MG63 (cell line): ENCODE results near the gene COPS8. TPM values are rescaled to one million over a fixed set of nuclear protein-coding genes. Genes with fewer than 3 reads are reported as not detected.

Experiments
- DNase-seq: peaks from one replicate; pipeline ENCODE4 v3.0.0-alpha.2; 2020
- H3K27me3 ChIP-seq: fragments of 250-450 bp; sonication (Bioruptor Pico); 2 replicates; pipeline ENCODE4 v1.5.1; 2020; ENCODE audit warnings: mild to moderate bottlenecking, moderate library complexity
- H3K36me3 ChIP-seq: fragments of 250-450 bp; sonication (Bioruptor Pico); 2 replicates; pipeline ENCODE4 v1.5.1; 2020; ENCODE audit warnings: mild to moderate bottlenecking, moderate library complexity
- H3K4me3 ChIP-seq: fragments of 250-450 bp; sonication (Bioruptor Pico); 2 replicates; pipeline ENCODE4 v1.5.1; 2020; ENCODE audit warnings: mild to moderate bottlenecking, moderate library complexity
- H3K9me3 ChIP-seq: fragments of 250-450 bp; sonication (Bioruptor Pico); 2 replicates; pipeline ENCODE4 v1.5.1; 2020; ENCODE audit warnings: mild to moderate bottlenecking, moderate library complexity
- total RNA-seq: library from RNA; depleted of rRNA; stranded (reverse); fragments of >200 nt; shearing (Covaris generic); gene quantifications from 2 replicates; pipeline ENCODE4 v1.2.3, GENCODE V29; 2014; ENCODE audit warnings: low replicate concordance; rRNA removed

The COPS8 gene
- 99.7 and 111 TPM in 2 replicates for total RNA-seq

DNA sequence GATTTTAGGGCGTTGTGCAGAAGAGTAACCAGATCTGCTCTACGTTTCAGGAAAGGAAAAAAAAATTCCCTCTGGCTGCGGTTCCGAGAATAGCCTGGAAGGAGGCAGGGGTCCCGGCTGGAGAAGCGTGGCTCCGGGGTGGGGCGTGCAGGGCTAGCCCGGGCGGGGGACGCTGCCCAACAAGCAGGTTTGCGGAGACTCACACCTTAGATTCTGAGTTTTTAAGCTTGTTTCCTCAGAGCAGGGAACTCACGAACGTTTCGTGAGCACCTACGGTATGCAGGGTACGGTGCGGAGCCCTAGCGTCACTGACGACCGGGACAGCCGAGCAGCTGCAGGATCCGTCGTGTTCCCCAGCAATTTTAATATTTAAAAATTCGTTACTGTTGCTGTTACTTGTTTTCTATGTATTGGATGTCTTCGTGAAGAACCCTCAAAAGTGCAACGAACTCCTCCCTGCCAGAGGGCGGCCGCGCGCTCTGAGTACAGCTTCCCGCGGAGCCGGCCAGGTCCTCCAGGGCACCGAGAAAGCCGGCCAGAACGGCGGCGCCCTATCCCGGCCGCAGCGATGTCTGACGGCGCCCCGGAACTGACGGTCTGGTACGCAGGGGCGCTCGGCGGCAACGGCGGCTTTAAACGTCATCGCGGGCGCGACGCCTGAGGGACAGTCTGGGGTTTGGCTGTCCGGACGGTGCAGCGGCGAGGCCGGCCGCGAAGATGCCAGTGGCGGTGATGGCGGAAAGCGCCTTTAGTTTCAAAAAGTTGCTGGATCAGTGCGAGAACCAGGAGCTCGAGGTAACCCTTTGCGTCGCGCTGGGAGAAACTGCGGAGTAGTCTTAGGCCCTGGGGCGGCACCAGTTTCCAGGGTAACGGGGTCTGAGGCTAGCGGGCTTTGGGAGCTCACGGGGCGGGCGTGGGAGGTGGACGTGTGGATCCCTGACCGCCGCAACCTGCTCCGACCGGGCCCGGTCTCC lies at the start of gene COPS8:
TSS of gene COPS8 (plus strand) at position 642 of the 974 bp plus-strand sequence. CDS start at position 718, 76 bp downstream.
- DNase-seq = peak; percentile 97
- Histone ChIP-seq H3K27me3 (no peaks in the 10 kb centered on the region), H3K36me3 (peaks cover 32% of the 10 kb centered on the region), H3K4me3 (peak within 1 kb of the TSS; percentile 85), H3K9me3 (no peaks in the 10 kb centered on the region)

DNA sequence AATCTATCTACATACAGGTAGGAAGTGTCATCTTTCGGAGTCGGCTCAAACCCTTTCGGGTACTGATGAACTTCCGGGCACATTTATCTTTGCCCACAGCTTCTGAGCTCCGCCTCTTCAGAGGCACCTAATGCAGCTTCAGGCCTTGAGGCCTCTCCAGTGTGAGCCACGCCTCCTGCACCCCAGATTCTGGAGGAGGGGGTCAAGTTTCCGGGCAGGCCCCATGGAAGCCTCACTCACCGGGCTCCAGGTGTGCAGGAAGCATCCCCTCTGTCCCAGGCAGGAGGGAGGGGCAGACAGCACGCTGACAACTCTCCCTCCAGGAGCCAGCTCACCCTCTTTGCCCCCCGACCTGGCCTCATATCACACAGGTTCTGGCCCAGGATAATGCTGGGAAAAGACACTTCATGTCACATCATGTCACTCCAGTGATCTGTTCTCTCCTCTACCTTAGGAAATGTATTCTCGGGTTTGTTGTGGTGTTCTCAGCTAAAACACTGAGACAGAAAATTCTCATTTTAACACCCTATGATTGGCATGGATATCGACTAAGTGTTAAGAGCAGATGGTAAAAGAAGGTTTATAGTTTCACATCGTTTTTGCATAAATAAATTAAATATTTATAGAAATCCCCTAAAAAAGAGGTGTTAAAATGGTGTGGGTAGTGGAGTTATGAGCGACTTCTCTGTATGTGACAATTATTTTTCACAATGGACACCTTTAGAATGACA lies 46.2 kb upstream of the COPS8 start:
- Histone ChIP-seq H3K4me3 (no peak overlapping the region), H3K9me3 (no peaks in the 10 kb centered on the region), H3K36me3 (no peaks in the 10 kb centered on the region), H3K27me3 (no peaks in the 10 kb centered on the region)
- no peak for DNase-seq

DNA sequence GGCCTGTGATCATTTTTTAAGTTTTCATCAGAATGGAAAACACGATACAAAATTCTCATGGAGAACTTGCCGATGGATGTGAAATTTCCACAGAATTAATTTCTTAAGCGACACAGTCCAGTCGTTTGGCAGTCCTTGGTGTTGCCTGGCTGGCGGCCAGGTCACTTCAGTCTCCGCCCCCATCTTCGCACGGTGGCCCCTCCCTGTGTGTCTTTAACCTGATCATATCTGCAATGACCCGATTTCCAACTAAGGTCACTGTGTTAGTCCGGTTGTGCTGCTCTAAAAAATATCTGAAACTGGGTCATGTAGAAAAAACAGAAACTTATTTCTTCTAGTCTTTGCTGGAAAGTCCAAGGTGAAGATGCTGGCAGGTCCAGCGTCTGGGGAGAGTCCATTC lies 44.5 kb upstream of the COPS8 start:
- DNase-seq = no peak
- H3K36me3 ChIP-seq = no peaks in the 10 kb centered on the region

DNA sequence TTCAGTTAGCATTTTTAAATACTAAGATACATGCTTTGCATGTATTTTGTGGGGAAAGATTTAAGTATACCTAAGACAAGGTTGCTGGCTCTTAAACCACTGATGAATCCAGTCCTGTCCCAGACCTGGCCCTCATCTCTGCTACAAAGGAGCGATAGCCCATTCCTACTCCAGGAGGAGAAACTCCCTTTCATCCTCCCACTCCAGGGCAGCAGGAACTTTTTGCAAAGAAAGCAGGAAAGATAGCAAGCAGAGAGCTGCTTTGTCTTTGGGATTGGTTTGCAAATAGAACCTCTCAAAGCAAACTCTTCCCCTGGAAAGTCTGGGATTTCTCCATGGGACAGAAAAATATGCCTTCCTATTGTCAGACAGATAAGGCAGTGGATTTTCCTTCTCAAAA lies 43.6 kb upstream of the COPS8 start:
- Histone ChIP-seq H3K4me3 (no peak overlapping the region), H3K9me3 (no peaks in the 10 kb centered on the region), H3K27me3 (no peaks in the 10 kb centered on the region), H3K36me3 (no peaks in the 10 kb centered on the region)
- no peak for DNase-seq

More for the DNA sequence above, 44.5 kb upstream of the COPS8 start:
- Histone ChIP-seq H3K4me3 (no peak overlapping the region), H3K9me3 (no peaks in the 10 kb centered on the region), H3K27me3 (no peaks in the 10 kb centered on the region)

- H3K4me3 ChIP-seq = no peak overlapping the region
- H3K9me3 ChIP-seq = peaks cover 11% of the 10 kb centered on the region
- H3K27me3 ChIP-seq = no peaks in the 10 kb centered on the region
- no peaks in the 10 kb centered on the region for H3K36me3 ChIP-seq
- no peak for DNase-seq
These were observed 41.8 kb upstream of the COPS8 start for GRCh38 chr2:237043866-237044265.

DNA sequence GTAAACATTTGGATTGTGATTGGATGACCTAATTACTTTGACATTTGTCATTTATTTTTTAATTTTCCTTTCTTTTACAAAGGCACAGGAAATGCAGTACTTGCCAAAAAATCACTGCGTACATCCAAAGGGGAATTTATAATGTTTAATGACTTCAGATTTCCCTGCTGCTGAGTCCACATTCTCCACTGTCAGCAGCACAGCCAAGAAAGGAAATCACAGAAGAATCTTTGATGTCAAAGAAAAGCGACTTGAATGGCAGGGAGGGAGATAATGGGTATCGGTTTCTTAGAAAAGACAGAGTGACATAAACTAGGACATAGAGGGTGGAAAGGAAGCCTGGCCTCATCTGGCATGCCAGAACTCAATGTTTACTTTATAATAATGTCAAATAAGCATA lies 41.4 kb upstream of the COPS8 start:
- Histone ChIP-seq H3K9me3 (peaks cover 11% of the 10 kb centered on the region), H3K36me3 (no peaks in the 10 kb centered on the region), H3K4me3 (no peak overlapping the region), H3K27me3 (no peaks in the 10 kb centered on the region)
- no peak for DNase-seq

DNA sequence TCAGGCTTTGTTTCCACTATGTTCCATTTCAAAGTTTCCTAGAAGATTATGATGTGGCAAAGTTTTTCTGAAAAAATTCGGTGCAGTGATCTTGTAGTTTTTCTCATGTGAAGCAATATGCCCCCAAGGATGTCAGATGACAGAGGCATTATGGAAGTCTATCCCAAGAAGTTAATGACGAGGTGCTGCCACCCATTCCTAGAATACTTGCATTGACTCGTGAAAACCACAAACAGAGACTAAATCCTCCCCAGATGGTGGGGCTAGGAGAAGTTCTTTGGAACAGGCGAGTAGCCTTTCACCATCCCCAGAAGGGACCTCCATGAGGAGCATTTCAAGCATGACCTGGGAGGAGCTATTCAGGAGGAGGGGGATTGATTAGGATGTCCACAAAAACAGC lies 40.2 kb upstream of the COPS8 start:
- H3K4me3 ChIP-seq = no peak overlapping the region
- DNase-seq = no peak
- H3K36me3 ChIP-seq = no peaks in the 10 kb centered on the region
- no peaks in the 10 kb centered on the region for H3K27me3 ChIP-seq
- H3K9me3 ChIP-seq = peaks cover 14% of the 10 kb centered on the region

- peaks cover 14% of the 10 kb centered on the region for H3K9me3 ChIP-seq
These were observed 37.1 kb upstream of the COPS8 start for GRCh38 chr2:237048595-237048994.

DNA sequence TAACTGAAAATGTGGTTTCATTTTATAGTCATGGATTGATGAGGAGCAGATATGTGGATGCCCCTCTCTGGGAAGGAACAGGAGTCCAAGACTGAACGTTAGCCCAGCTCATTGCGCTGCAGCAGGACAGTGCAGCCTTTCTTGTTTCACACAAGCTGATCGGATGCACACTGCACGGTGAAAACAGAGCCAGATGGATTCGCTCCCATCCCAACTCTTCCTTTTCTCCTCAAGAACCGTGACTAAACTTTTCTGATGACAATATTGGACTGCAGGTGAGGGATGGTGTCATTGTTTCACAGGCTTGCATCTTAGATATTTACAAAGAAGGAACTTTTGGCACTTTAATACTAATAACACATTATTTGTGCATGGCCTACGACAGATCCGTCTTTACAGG lies 33.8 kb upstream of the COPS8 start:
- Histone ChIP-seq H3K27me3 (no peaks in the 10 kb centered on the region), H3K4me3 (no peak overlapping the region), H3K36me3 (no peaks in the 10 kb centered on the region), H3K9me3 (peaks cover 14% of the 10 kb centered on the region)
- DNase-seq = no peak

More at GRCh38 chr2:237048595-237048994, 37.1 kb upstream of the COPS8 start:
- DNase-seq = no peak
- no peaks in the 10 kb centered on the region for H3K36me3 ChIP-seq
- H3K27me3 ChIP-seq = no peaks in the 10 kb centered on the region
- H3K4me3 ChIP-seq = no peak overlapping the region

- no peaks in the 10 kb centered on the region for H3K36me3 ChIP-seq
- peaks cover 9% of the 10 kb centered on the region for H3K9me3 ChIP-seq
- H3K4me3 ChIP-seq = no peak overlapping the region
- no peak for DNase-seq
- no peaks in the 10 kb centered on the region for H3K27me3 ChIP-seq
These were observed 32.6 kb upstream of the COPS8 start for GRCh38 chr2:237053066-237053465.

DNA sequence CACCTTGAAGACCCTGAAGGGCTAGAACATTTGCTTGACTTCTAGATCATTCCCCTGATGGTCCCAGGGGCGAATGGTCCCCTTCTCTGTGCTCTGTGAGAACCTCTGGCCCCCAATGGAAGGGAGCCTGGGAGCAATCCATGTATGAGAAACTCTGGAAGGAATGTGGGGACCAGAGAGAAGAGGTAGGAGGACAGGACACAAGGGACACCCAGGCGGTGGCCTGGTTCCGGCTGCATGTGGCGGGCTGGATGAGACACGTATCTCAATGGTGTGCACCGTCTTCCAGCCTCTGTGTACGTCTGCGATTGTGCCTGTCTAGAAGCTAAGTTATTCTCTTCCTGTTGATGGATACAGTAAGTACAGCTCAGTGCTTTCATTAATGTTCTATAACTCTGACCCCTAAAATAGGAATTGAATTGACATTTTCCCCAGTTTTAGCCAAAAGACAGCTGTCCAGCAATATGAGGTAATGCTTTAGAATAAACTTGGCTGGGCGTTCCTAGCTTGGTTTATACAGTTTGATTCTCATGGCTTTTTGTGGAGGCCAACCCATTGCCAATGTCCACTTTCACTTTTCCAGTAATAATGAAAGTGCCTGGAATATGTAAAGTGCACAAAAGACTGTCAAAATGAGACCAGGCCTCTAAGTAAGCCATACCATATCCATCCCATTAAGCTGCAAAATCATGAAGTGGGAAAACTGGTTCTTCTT lies 30.1 kb upstream of the COPS8 start:
- no peak for DNase-seq
- no peaks in the 10 kb centered on the region for H3K27me3 ChIP-seq
- H3K4me3 ChIP-seq = no peak overlapping the region
- no peaks in the 10 kb centered on the region for H3K9me3 ChIP-seq
- no peaks in the 10 kb centered on the region for H3K36me3 ChIP-seq

GRCh38 chr2:237056287-237056875 lies 29.3 kb upstream of the COPS8 start:
- no peak overlapping the region for H3K4me3 ChIP-seq
- H3K36me3 ChIP-seq = no peaks in the 10 kb centered on the region
- no peaks in the 10 kb centered on the region for H3K27me3 ChIP-seq
- no peak for DNase-seq
- H3K9me3 ChIP-seq = no peaks in the 10 kb centered on the region

DNA sequence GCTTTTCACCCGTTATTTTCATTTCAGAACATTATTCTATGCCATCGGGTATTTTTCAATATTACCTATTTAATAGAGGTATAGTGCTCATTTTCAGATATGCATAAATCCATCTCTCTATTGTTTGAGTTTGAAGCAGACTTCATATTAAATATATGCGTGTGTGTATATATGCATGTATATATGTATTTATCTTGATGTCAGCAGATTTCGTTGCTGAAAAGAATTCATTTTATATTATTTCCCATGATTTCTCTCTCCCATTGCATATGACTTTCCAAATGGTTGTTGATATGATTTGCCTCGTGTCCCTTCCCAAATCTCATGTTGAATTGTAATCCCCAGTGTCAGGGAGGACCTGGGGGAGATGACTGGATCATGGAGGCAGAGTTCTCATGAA lies 28.6 kb upstream of the COPS8 start:
- DNase-seq = no peak
- Histone ChIP-seq H3K36me3 (no peaks in the 10 kb centered on the region), H3K4me3 (no peak overlapping the region), H3K27me3 (no peaks in the 10 kb centered on the region), H3K9me3 (no peaks in the 10 kb centered on the region)

GRCh38 chr2:237057893-237058300 lies 27.8 kb upstream of the COPS8 start:
- Histone ChIP-seq H3K27me3 (no peaks in the 10 kb centered on the region), H3K4me3 (no peak overlapping the region), H3K9me3 (no peaks in the 10 kb centered on the region), H3K36me3 (no peaks in the 10 kb centered on the region)
- DNase-seq = no peak

DNA sequence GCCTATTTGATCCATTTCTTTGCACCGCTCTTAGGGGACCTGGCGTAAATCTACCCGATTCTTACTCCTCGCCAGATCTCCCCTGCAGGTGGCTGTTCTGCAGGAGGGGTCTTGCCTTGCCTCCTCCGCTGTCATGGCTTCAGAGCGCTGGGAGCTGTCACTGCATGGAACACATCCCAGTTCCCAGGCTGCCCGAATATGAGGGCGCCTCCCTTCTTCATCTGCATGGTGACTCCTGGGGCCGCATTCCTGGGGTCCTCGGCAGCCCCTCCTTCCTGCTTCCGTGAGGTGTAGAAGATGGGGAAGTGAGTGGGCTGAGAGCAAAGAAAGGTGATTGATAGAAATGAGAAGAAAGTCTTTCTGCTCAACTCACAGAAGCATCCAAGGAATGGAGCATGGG lies 27.3 kb upstream of the COPS8 start:
- Histone ChIP-seq H3K4me3 (no peak overlapping the region), H3K36me3 (no peaks in the 10 kb centered on the region)
- DNase-seq = no peak

DNA sequence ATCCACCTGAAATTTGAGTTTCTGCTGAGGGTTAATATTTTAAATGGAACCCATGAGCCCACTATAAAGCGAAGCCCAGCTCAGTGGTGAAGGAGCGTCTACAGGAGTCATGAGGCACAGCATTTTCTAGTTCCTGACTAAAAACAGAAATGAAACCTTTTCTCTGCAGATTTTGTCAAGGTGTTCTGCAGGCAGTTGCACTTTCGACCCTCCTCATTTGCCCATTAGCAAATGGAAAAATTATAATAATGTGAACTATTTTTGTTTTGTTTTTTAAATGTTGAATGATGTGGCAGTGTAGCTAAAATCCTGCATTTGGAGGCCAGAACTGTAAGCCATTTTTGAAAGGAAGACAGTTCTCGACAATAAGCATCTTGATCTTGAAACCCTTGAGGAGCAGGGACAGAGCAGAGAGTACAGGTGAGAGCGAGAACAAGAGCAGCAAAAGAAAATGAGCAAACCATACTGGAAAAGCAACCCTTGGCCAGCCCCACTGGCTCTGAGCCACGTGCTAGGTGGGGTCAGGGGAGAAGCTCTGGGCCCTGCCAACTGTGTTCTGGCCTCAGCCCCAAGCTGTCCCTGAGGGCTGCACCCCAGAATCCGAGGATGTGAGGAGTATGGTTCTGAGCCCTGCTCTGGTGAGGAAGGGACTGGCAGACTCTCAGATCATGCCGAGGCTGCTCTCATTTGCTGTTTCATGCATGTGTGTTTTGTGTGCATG lies 26.4 kb upstream of the COPS8 start:
- Histone ChIP-seq H3K27me3 (no peaks in the 10 kb centered on the region), H3K4me3 (no peak overlapping the region), H3K36me3 (no peaks in the 10 kb centered on the region), H3K9me3 (no peaks in the 10 kb centered on the region)
- no peak for DNase-seq

More for the DNA sequence above, 27.3 kb upstream of the COPS8 start:
- no peaks in the 10 kb centered on the region for H3K27me3 ChIP-seq
- H3K9me3 ChIP-seq = no peaks in the 10 kb centered on the region
